NB4 (cell line): ENCODE results near the gene TMEM181.

Source experiments
- POLR2A ChIP-seq: IDR thresholded peaks from 2 replicates; pipeline ENCODE4 v1.6.1; 2011; ENCODE audit warnings: mild to moderate bottlenecking; ENCODE audit not compliant: insufficient read length; ENCODE audit errors: extremely low read depth
- TF ChIP-seq, protein P1 (sequence below): IDR thresholded peaks from one replicate; pipeline ENCODE4 v1.5.1; 2012; ENCODE audit warnings: low read depth, low read length
- TF ChIP-seq, protein P2 (sequence below): IDR thresholded peaks from 2 replicates; pipeline ENCODE4 v1.6.1; 2011; ENCODE audit warnings: low read depth, low read length

DNA sequence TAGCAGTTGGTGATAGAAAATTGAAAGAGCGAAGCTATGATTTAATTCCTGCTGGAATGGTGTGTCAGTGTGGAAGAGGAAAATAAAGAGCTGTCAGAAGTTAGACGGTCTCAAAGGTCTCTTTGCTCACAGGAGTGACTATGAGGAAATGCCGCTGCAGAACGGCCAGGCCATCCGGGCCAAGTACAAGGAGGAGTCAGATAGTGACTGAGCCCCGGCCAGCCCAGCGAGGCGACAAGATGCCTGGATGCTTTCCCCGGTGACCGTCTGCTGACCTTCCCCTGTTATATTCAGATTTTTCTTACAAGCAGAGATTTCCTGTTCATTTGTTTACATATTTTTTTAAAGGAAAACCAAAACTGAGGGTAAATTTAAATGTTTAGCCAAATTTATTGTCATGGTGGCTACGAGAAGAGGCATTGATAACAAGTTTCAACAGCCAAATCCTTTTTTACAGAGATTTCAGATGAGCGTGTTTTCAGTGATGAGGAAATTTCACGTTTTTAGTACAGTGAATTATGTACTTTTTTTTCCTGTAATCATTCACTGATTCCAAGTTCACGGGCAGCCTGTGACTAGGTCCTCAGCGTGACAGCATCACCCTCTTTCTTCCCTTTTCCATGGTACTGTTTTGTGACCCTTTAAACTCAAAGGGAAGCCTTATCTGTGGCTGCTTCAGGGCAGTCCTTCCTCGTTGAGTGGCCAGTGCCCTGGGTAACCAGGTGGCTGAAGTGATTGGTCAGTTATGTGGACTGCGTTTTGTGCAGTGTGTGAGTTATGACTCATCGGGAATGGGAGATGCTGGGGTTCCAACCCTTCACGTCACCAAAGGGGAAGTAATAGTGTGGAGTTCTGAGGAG lies 72.0 kb downstream of the TMEM181 start:
- TF ChIP-seq, protein P1, sequence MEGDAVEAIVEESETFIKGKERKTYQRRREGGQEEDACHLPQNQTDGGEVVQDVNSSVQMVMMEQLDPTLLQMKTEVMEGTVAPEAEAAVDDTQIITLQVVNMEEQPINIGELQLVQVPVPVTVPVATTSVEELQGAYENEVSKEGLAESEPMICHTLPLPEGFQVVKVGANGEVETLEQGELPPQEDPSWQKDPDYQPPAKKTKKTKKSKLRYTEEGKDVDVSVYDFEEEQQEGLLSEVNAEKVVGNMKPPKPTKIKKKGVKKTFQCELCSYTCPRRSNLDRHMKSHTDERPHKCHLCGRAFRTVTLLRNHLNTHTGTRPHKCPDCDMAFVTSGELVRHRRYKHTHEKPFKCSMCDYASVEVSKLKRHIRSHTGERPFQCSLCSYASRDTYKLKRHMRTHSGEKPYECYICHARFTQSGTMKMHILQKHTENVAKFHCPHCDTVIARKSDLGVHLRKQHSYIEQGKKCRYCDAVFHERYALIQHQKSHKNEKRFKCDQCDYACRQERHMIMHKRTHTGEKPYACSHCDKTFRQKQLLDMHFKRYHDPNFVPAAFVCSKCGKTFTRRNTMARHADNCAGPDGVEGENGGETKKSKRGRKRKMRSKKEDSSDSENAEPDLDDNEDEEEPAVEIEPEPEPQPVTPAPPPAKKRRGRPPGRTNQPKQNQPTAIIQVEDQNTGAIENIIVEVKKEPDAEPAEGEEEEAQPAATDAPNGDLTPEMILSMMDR: no peak
- TF ChIP-seq POLR2A: no peak
- TF ChIP-seq, protein P2, sequence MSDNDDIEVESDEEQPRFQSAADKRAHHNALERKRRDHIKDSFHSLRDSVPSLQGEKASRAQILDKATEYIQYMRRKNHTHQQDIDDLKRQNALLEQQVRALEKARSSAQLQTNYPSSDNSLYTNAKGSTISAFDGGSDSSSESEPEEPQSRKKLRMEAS: no peak
